ENCODE measurements around the gene RHOF. TPM values are rescaled to one million over a fixed set of nuclear protein-coding genes. Genes with fewer than 3 reads are reported as not detected.

The RHOF gene
- total RNA-seq, 4 donors from 2014 or later = 22.8 to 105 (median 69.9) TPM

DNA sequence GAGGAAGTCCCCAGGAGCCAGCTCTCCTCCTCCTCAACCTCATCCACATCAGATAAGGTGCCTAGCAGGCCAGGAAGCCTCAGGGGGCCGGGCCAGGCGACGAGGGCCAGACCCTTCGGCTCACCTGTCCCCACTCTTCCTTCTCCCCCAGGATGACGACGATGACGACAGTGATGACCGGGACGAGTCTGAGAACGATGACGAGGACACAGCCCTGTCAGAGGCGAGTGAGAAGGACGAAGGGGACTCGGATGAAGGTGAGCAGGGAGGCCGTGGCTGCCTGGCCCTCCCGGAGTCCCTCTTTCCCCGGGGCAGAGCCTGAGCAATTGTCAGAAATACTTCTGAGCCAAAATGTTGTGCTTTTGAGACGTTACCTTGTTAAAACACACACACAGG is 24.2 kb upstream of the RHOF start:
- Histone ChIP-seq H3K4me1 (peaks cover 4 to 11% of the 10 kb centered on the region in 2 donors), H3K36me3 (peaks cover 48 to 68% of the 10 kb centered on the region in 2 donors), H3K27me3 (no peaks in the 10 kb centered on the region), H3K9me3 (no peaks in the 10 kb centered on the region), H3K4me3 (replicated peaks in 1 of 3) (no peak overlapping the region), H3K27ac (no peak overlapping the region)
- no peak for DNase-seq
- intact Hi-C loops (cut with DNase I) = no loop called here
- WGBS, 2 donors = 94 to 96% methylated on average over 18 of the region's 18 CpGs
- TF ChIP-seq, protein P1, sequence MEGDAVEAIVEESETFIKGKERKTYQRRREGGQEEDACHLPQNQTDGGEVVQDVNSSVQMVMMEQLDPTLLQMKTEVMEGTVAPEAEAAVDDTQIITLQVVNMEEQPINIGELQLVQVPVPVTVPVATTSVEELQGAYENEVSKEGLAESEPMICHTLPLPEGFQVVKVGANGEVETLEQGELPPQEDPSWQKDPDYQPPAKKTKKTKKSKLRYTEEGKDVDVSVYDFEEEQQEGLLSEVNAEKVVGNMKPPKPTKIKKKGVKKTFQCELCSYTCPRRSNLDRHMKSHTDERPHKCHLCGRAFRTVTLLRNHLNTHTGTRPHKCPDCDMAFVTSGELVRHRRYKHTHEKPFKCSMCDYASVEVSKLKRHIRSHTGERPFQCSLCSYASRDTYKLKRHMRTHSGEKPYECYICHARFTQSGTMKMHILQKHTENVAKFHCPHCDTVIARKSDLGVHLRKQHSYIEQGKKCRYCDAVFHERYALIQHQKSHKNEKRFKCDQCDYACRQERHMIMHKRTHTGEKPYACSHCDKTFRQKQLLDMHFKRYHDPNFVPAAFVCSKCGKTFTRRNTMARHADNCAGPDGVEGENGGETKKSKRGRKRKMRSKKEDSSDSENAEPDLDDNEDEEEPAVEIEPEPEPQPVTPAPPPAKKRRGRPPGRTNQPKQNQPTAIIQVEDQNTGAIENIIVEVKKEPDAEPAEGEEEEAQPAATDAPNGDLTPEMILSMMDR (IDR thresholded peaks at IDR 0.05) = no peak
- no peak for TF ChIP-seq POLR2A (IDR thresholded peaks at IDR 0.05)

DNA sequence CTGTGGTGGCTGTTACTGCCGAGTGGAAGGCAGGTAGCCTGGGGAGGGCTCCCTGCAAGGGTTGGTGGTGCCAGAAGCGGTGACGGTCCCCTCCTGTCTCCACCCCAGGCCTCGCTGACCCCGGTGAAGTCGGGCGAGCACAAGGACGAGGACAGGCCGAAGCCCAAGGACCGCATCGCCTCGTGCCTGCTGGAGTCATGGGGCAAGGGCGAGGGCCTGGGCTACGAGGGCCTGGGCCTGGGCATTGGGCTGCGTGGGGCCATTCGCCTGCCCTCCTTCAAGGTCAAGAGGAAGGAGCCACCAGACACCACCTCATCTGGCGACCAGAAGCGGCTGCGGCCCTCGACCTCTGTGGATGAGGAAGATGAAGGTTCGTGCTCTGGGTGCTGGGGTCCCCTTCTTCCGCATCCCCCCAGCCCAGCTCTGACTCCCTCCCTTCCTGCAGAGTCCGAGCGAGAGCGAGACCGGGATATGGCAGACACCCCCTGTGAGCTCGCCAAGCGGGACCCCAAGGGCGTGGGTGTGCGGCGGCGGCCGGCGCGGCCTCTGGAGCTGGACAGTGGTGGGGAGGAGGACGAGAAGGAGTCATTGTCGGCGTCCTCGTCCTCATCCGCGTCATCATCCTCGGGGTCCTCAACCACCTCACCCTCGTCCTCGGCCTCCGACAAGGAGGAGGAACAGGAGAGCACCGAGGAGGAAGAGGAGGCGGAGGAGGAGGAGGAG is 23.6 kb upstream of the RHOF start:
- Histone ChIP-seq H3K27ac (no peak overlapping the region), H3K4me3 (replicated peaks in 1 of 3) (no peak overlapping the region), H3K4me1 (peaks cover 4 to 17% of the 10 kb centered on the region in 2 donors), H3K27me3 (no peaks in the 10 kb centered on the region), H3K36me3 (peaks cover 45 to 63% of the 10 kb centered on the region in 2 donors), H3K9me3 (no peaks in the 10 kb centered on the region)
- DNase-seq = no peak
- TF ChIP-seq, protein P1 (IDR thresholded peaks at IDR 0.05) = no peak
- no peak for TF ChIP-seq POLR2A (IDR thresholded peaks at IDR 0.05)
- intact Hi-C loops (cut with DNase I) = no loop called here
- WGBS, 2 donors = 95 to 97% methylated on average over 40 to 41 of the region's 47 CpGs

DNA sequence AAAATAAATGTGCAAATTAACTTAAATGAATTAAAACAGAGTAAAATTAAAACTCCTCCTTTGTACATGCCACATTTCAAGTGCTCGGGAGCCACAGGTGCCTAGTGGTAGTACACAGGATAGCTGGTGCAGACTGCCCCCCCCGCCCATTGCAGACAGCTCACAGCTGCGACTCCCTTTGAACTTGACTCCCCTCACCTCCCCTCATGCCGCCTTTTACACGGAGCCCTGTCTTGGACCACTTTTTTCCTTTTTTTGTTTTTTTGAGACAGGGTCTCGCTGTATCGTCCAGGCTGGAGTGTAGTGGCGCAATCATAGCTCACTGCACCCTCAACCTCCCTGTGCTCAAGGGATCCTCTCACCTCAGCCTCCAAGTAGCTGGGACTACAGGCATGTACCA is 21.8 kb upstream of the RHOF start:
- Histone ChIP-seq H3K27me3 (no peaks in the 10 kb centered on the region), H3K27ac (no peak overlapping the region), H3K9me3 (no peaks in the 10 kb centered on the region), H3K36me3 (peaks cover 46 to 61% of the 10 kb centered on the region in 2 donors), H3K4me1 (peaks cover 15 to 33% of the 10 kb centered on the region in 2 donors), H3K4me3 (replicated peaks in 1 of 3) (no peak overlapping the region)
- no peak for DNase-seq
- 92 to 96% methylated on average over 8 of the region's 8 CpGs for WGBS, 2 donors
- TF ChIP-seq, protein P1 (IDR thresholded peaks at IDR 0.05) = no peak
- TF ChIP-seq POLR2A (IDR thresholded peaks at IDR 0.05) = no peak
- intact Hi-C loops (cut with DNase I) = no loop called here

DNA sequence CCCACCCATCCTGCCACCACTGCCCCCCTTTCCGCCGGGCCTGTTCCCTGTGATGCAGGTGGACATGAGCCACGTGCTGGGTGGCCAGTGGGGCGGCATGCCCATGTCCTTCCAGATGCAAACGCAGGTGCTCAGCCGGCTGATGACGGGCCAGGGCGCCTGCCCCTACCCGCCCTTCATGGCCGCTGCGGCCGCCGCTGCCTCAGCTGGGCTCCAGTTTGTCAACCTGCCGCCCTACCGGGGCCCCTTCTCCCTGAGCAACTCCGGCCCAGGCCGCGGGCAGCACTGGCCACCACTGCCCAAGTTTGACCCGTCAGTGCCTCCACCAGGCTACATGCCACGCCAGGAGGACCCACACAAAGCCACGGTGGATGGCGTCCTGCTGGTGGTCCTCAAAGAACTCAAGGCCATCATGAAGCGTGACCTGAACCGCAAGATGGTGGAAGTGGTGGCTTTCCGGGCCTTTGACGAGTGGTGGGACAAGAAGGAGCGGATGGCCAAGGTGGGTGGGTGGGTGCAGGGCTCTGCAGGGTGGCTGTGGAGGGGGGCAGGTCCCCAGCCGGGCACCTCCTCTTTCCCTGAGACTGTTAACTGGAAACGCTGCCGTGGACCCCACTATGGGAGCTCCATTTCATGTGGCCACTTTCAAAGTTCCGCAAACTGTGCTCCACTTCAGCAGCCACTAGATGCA is 21.1 kb upstream of the RHOF start:
- H3K4me3 ChIP-seq (replicated peaks in 1 of 3) = no peak overlapping the region
- intact Hi-C loops (cut with DNase I) = loop anchor here (5.0 kb wide), 1 partner anchor 117 kb away; no protein-coding TSS in a partner anchor
- peaks cover 47 to 59% of the 10 kb centered on the region in 2 donors for H3K36me3 ChIP-seq
- peaks cover 15 to 33% of the 10 kb centered on the region in 2 donors for H3K4me1 ChIP-seq
- no peak for TF ChIP-seq POLR2A (IDR thresholded peaks at IDR 0.05)
- TF ChIP-seq, protein P1 (IDR thresholded peaks at IDR 0.05) = no peak
- no peak overlapping the region for H3K27ac ChIP-seq
- WGBS, 2 donors = 93 to 95% methylated on average over 10 to 13 of the region's 31 CpGs
- H3K9me3 ChIP-seq = no peaks in the 10 kb centered on the region
- no peaks in the 10 kb centered on the region for H3K27me3 ChIP-seq
- DNase-seq = no peak

DNA sequence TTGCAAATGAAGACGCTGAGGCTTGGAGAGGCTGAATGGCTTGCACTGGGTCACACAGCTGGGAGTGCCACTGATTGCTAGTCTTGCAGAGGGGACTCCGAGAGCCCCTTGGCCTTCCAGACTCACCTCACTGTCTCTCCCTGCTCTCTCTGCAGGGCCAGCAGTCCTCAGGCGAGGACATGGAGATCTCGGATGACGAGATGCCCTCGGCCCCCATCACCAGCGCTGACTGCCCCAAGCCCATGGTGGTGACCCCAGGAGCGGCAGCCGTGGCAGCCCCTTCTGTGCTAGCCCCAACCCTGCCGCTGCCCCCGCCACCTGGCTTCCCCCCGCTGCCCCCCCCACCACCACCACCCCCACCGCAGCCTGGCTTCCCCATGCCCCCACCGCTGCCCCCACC is 20.5 kb upstream of the RHOF start:
- H3K9me3 ChIP-seq = no peaks in the 10 kb centered on the region
- H3K36me3 ChIP-seq = peaks cover 48 to 60% of the 10 kb centered on the region in 2 donors
- no peak overlapping the region for H3K27ac ChIP-seq
- 92 to 93% methylated on average over 10 to 14 of the region's 14 CpGs for WGBS, 2 donors
- TF ChIP-seq POLR2A (IDR thresholded peaks at IDR 0.05) = no peak
- H3K27me3 ChIP-seq = no peaks in the 10 kb centered on the region
- H3K4me3 ChIP-seq (replicated peaks in 1 of 3) = no peak overlapping the region
- intact Hi-C loops (cut with DNase I) = loop anchor here (2.0 to 5.0 kb wide), 2 partner anchors 19 to 117 kb away; no protein-coding TSS in a partner anchor
- H3K4me1 ChIP-seq = peaks cover 15 to 33% of the 10 kb centered on the region in 2 donors
- DNase-seq = no peak
